ENCODE data around the gene KLHDC9.
"Not testable (repeated sequence)": the region's sequence is repeated elsewhere in the genome, so short reads cannot be mapped to it uniquely, and the experiment has no call there.

KLHDC9 gene

GRCh38 chr1:161098210-161099068, at the start of gene KLHDC9:
TSS of gene KLHDC9 (plus strand) at chr1:161098361. CDS start at chr1:161098536, 175 bp downstream.
- peak; percentile 97 for DNase-seq

- no peak for DNase-seq
Observed at GRCh38 chr1:161048949-161049722, 49.0 kb upstream of the KLHDC9 start.

GRCh38 chr1:161051219-161051618, 46.9 kb upstream of the KLHDC9 start:
- no peak for DNase-seq

- DNase-seq, result no peak
Observed at GRCh38 chr1:161052899-161053298, 45.3 kb upstream of the KLHDC9 start.

GRCh38 chr1:161054232-161054631, 43.9 kb upstream of the KLHDC9 start:
- no peak for DNase-seq

GRCh38 chr1:161054805-161055204, 43.4 kb upstream of the KLHDC9 start:
- DNase-seq, result no peak

GRCh38 chr1:161059293-161059692, 38.9 kb upstream of the KLHDC9 start:
- DNase-seq, result no peak

- DNase-seq, result no peak
Observed at GRCh38 chr1:161061419-161061818, 36.7 kb upstream of the KLHDC9 start.

- not testable (repeated sequence) for DNase-seq
Observed at GRCh38 chr1:161063936-161064335, 34.2 kb upstream of the KLHDC9 start.

- not testable (repeated sequence) for DNase-seq
Observed at GRCh38 chr1:161065681-161066080, 32.5 kb upstream of the KLHDC9 start.

- no peak for DNase-seq
Observed at GRCh38 chr1:161066694-161067093, 31.5 kb upstream of the KLHDC9 start.

- DNase-seq, result no peak
Observed at GRCh38 chr1:161068306-161069234, 29.6 kb upstream of the KLHDC9 start.

GRCh38 chr1:161069241-161069640, 28.9 kb upstream of the KLHDC9 start:
- no peak for DNase-seq

GRCh38 chr1:161069731-161070270, 28.4 kb upstream of the KLHDC9 start, which contains the start of gene ARHGAP30:
TSS of gene ARHGAP30 (minus strand) at chr1:161069891. CDS start at chr1:161069624, 267 bp downstream.
- DNase-seq, result no peak

- DNase-seq, result no peak
Observed at GRCh38 chr1:161070761-161071160, 27.4 kb upstream of the KLHDC9 start.

GRCh38 chr1:161071886-161072371, 26.2 kb upstream of the KLHDC9 start:
- DNase-seq, result peak; percentile 82

- DNase-seq, result no peak
Observed at GRCh38 chr1:161072751-161073449, 25.3 kb upstream of the KLHDC9 start.

GRCh38 chr1:161073474-161074121, 24.6 kb upstream of the KLHDC9 start:
- peak; percentile 25 for DNase-seq

- no peak for DNase-seq
Observed at GRCh38 chr1:161074676-161075368, 23.3 kb upstream of the KLHDC9 start.

- DNase-seq, result no peak
Observed at GRCh38 chr1:161076410-161076809, 21.8 kb upstream of the KLHDC9 start.

Data from DMS53 (cell line).